SU-DHL-6 (cell line): ENCODE results near the gene HHAT.

Experiments used
- H2AFZ ChIP-seq: fragments of 200-600 bp; sonication (generic); 2 replicates; pipeline ENCODE4 v1.6.1; 2014; ENCODE audit warnings: low read depth, mild to moderate bottlenecking, moderate library complexity, mixed read lengths, antibody characterized with exemption, low read length; ENCODE audit not compliant: severe bottlenecking
- H3F3A ChIP-seq: fragments of 200-600 bp; shearing (Covaris generic); 2 replicates; pipeline ENCODE4 v1.6.0; 2016; ENCODE audit warnings: antibody characterized with exemption, mild to moderate bottlenecking; ENCODE audit not compliant: insufficient read depth
- H3K27ac ChIP-seq: fragments of 200-600 bp; sonication (generic); 2 replicates; pipeline ENCODE4 v1.5.1; 2016; ENCODE audit warnings: low read depth, mild to moderate bottlenecking, low read length, moderate library complexity, mixed read lengths
- H3K27me3 ChIP-seq: fragments of 200-600 bp; sonication (generic), shearing (Covaris generic); 2 replicates; pipeline ENCODE4 v1.6.0; 2014; ENCODE audit warnings: mild to moderate bottlenecking, low read length
- H3K36me3 ChIP-seq: fragments of 200-600 bp; sonication (generic); 2 replicates; pipeline ENCODE4 v1.6.1; 2014; ENCODE audit warnings: mild to moderate bottlenecking, low read length, mixed read lengths
- H3K4me2 ChIP-seq: fragments of 300-600, 200-600 bp; shearing (Covaris generic), sonication (generic); 2 replicates; pipeline ENCODE4 v1.6.0; 2014; ENCODE audit warnings: low read length, low read depth, mild to moderate bottlenecking; ENCODE audit not compliant: poor library complexity, severe bottlenecking
- H3K4me3 ChIP-seq: fragments of 200-600 bp; sonication (generic); 2 replicates; pipeline ENCODE4 v1.5.1; 2014; ENCODE audit warnings: antibody characterized with exemption, low read length, mild to moderate bottlenecking, mixed read lengths; ENCODE audit not compliant: insufficient read depth, poor library complexity, severe bottlenecking
- H3K79me2 ChIP-seq: fragments of 200-600 bp; sonication (generic); 2 replicates; pipeline ENCODE4 v1.6.1; 2014; ENCODE audit warnings: mild to moderate bottlenecking, low read length, moderate library complexity; ENCODE audit not compliant: insufficient read depth
- H3K9ac ChIP-seq: fragments of 200-600 bp; sonication (generic); 2 replicates; pipeline ENCODE4 v1.7.0; 2014; ENCODE audit warnings: mild to moderate bottlenecking, low read length
- H3K9me2 ChIP-seq: fragments of 200-600 bp; sonication (generic); replicated peaks from 2 replicates; pipeline ENCODE4 v1.6.1; 2014; ENCODE audit warnings: low read length; ENCODE audit not compliant: insufficient read depth
- H3K9me3 ChIP-seq: fragments of 200-600 bp; sonication (generic); 2 replicates; pipeline ENCODE4 v1.6.1; 2014; ENCODE audit warnings: low read length, mixed read lengths; ENCODE audit not compliant: insufficient read depth
- H4K20me1 ChIP-seq: fragments of 200-600 bp; sonication (generic); 2 replicates; pipeline ENCODE4 v1.6.1; 2014; ENCODE audit warnings: low read depth, mild to moderate bottlenecking, antibody characterized with exemption, low read length, moderate library complexity, mixed read lengths
- CTCF ChIP-seq: fragments of 200-600 bp; sonication (generic); IDR thresholded peaks from one replicate; pipeline ENCODE4 v1.5.1; 2017; ENCODE audit warnings: antibody characterized with exemption, mild to moderate bottlenecking, low read length, moderate library complexity; ENCODE audit not compliant: insufficient read depth, poor library complexity, severe bottlenecking
- EZH2phosphoT487 ChIP-seq: fragments of 200-600 bp; sonication (generic), shearing (Covaris generic); conservative IDR thresholded peaks from 2 replicates; pipeline ENCODE4 v1.6.1; 2018; ENCODE audit warnings: mild to moderate bottlenecking, antibody characterized with exemption, low read length, moderate library complexity, mixed read lengths

Gene HHAT

GRCh38 chr1:210340841-210341240 is 12.1 kb downstream of the HHAT start:
- Histone ChIP-seq H3K9me2 (no peaks in the 10 kb centered on the region), H3K79me2 (no peaks in the 10 kb centered on the region), H3F3A (no peaks in the 10 kb centered on the region), H2AFZ (no peak overlapping the region), H3K4me2 (no peak overlapping the region), H3K27me3 (no peaks in the 10 kb centered on the region), H3K27ac (no peak overlapping the region), H4K20me1 (no peaks in the 10 kb centered on the region), H3K4me3 (no peak overlapping the region), H3K9ac (no peak overlapping the region), H3K36me3 (no peaks in the 10 kb centered on the region), H3K9me3 (no peaks in the 10 kb centered on the region)
- TF ChIP-seq CTCF (no peak), EZH2phosphoT487 (no peak)

- H2AFZ ChIP-seq = no peak overlapping the region
- H3K9me3 ChIP-seq = no peaks in the 10 kb centered on the region
- H3K79me2 ChIP-seq = no peaks in the 10 kb centered on the region
- H4K20me1 ChIP-seq = no peaks in the 10 kb centered on the region
- H3K27me3 ChIP-seq = no peaks in the 10 kb centered on the region
- H3K36me3 ChIP-seq = no peaks in the 10 kb centered on the region
- H3K27ac ChIP-seq = no peak overlapping the region
- no peak overlapping the region for H3K9ac ChIP-seq
- no peaks in the 10 kb centered on the region for H3F3A ChIP-seq
- no peak overlapping the region for H3K4me3 ChIP-seq
- TF ChIP-seq CTCF (no peak), EZH2phosphoT487 (no peak)
- no peaks in the 10 kb centered on the region for H3K9me2 ChIP-seq
- no peak overlapping the region for H3K4me2 ChIP-seq
These were observed 14.5 kb downstream of the HHAT start for GRCh38 chr1:210342986-210343780.

- no peaks in the 10 kb centered on the region for H3K9me2 ChIP-seq
- no peaks in the 10 kb centered on the region for H3K27me3 ChIP-seq
- H3K4me3 ChIP-seq = no peak overlapping the region
- H3F3A ChIP-seq = no peaks in the 10 kb centered on the region
- TF ChIP-seq EZH2phosphoT487 (no peak), CTCF (no peak)
- no peaks in the 10 kb centered on the region for H3K79me2 ChIP-seq
- no peaks in the 10 kb centered on the region for H3K36me3 ChIP-seq
- no peak overlapping the region for H2AFZ ChIP-seq
- no peaks in the 10 kb centered on the region for H4K20me1 ChIP-seq
- no peak overlapping the region for H3K4me2 ChIP-seq
- H3K27ac ChIP-seq = no peak overlapping the region
- H3K9ac ChIP-seq = no peak overlapping the region
- no peaks in the 10 kb centered on the region for H3K9me3 ChIP-seq
These were observed 16.0 kb downstream of the HHAT start for GRCh38 chr1:210344706-210345105.
